ENCODE measurements around the gene DMD.

DMD gene

DNA sequence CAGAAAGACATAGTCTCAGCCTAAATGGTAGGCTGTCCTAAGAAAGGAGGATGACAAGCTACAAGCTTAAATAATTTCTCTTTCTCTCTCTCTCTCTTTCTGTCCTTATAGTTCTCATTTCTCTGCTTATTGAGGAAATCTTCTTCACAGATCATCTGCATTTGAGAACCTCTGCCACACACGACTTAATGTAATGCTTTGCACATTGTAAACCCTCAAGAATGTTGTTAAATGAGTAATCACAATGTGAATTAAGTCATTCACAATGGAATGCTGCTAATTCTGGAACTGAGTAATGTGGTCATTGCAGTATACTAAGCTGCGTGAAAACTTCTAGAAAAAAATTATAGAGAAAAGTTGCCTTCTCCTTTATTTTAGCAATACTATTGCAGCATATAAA lies 1630.6 kb downstream of the DMD start:
- TF ChIP-seq, protein P1, sequence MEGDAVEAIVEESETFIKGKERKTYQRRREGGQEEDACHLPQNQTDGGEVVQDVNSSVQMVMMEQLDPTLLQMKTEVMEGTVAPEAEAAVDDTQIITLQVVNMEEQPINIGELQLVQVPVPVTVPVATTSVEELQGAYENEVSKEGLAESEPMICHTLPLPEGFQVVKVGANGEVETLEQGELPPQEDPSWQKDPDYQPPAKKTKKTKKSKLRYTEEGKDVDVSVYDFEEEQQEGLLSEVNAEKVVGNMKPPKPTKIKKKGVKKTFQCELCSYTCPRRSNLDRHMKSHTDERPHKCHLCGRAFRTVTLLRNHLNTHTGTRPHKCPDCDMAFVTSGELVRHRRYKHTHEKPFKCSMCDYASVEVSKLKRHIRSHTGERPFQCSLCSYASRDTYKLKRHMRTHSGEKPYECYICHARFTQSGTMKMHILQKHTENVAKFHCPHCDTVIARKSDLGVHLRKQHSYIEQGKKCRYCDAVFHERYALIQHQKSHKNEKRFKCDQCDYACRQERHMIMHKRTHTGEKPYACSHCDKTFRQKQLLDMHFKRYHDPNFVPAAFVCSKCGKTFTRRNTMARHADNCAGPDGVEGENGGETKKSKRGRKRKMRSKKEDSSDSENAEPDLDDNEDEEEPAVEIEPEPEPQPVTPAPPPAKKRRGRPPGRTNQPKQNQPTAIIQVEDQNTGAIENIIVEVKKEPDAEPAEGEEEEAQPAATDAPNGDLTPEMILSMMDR (IDR thresholded peaks at IDR 0.05; ENCODE audit: low read depth, low read length, missing control alignments), result no peak
- no peak overlapping the region for H3K4me3 ChIP-seq (ENCODE audit: low read depth, low read length)
- DNase-seq (ENCODE audit: low read depth), result no peak

DNA sequence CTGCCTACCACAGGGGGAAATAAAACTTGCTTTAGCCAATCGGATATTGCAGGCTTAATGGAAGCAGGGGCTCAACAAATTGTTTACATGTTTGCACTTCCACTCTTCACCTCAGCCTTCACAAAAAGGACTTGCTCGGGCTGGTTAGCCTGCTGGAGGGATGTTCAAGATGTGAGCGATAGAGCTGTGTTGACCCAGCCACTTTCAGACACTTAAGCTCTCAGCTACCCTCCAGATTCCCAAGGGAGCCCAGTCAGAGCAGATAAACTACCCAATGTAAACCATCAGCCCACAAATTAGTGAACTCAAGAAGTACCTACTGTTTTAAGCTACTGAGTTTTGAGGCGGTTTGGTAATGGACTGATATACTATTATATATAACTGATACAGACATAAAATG lies 1631.1 kb downstream of the DMD start:
- no peak for DNase-seq (ENCODE audit: low read depth)
- H3K4me3 ChIP-seq (ENCODE audit: low read depth, low read length), result no peak overlapping the region
- TF ChIP-seq, protein P1 (IDR thresholded peaks at IDR 0.05; ENCODE audit: low read depth, low read length, missing control alignments), result no peak

DNA sequence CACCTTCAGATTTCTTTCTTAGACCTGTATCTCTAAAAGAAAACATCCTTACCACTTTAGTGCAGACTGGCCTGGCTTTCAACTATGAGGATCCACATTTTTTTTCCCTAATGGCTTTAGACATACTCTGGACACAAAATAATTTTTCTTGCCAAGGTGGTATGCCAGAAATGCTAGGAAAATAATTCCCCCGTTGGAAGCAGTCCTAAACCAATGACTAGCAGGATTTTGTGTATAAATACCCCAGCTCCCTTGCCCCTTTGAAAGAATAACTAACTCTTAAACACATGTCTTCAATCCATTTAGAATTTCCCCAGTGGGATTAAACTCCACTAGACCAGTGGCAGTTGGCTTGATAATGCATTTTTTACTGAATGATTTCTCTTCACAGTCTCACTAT lies 1639.0 kb downstream of the DMD start:
- H3K4me3 ChIP-seq (ENCODE audit: low read depth, low read length), result no peak overlapping the region
- TF ChIP-seq, protein P1 (IDR thresholded peaks at IDR 0.05; ENCODE audit: low read depth, low read length, missing control alignments), result no peak
- no peak for DNase-seq (ENCODE audit: low read depth)

DNA sequence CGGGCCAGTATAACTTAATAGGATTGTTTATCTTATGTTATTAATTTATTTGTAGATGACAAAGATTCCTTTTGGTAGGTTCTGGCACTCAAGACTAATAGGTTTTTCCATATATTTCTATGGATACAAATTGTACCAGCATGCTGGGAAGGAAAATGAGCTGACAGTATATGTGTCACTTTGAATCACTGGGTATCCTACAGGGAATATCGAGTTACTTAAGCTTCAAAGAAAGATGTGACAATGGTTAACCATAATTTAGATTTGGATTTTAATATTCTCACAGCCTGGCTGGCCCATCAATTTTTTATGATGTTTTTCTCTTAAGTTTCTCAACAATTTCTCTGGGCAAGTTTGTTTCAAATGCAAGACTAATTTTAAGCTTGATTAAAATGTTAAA lies 1640.7 kb downstream of the DMD start:
- no peak overlapping the region for H3K4me3 ChIP-seq (ENCODE audit: low read depth, low read length)
- no peak for DNase-seq (ENCODE audit: low read depth)
- TF ChIP-seq, protein P1 (IDR thresholded peaks at IDR 0.05; ENCODE audit: low read depth, low read length, missing control alignments), result no peak

DNA sequence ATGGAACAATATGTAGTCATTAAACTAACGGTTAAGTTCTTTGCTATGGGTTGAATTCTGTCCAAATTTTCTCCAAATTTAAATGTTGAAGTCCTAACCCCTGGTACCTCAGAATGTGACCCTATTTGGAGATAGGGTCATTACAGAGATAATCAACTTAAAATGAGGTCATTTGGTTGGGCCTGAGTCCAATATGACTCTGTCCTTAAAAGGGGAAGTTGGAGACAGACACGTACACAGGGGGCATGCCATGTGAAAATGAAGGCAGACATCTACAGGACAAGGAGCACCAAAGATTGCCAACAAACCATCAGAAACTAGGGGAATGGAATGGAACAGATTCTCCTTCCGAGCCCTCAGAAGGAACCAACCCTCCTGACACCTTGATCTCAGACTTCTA lies 1647.6 kb downstream of the DMD start:
- TF ChIP-seq, protein P1 (IDR thresholded peaks at IDR 0.05; ENCODE audit: low read depth, low read length, missing control alignments), result no peak
- H3K4me3 ChIP-seq (ENCODE audit: low read depth, low read length), result no peak overlapping the region
- no peak for DNase-seq (ENCODE audit: low read depth)

DNA sequence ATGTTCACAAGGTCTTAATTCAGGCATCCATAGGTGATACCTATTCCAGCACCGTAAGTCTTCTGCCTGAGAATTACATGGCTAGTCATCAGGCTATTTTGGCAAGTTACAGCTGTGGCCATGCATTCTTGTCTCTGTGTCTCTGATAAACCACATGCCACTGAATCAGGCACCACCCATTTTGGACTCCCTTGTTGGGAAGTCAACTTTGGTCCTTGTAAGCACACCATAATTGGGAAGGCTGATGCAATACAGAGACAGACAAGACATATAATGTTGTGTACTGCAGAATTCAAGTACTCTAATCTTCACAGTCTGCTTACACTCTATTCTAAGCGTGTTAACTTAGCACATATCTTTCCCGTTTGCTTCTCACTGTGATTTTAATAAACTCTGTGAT lies 1655.8 kb downstream of the DMD start:
- no peak overlapping the region for H3K4me3 ChIP-seq (ENCODE audit: low read depth, low read length)
- DNase-seq (ENCODE audit: low read depth), result no peak
- TF ChIP-seq, protein P1 (IDR thresholded peaks at IDR 0.05; ENCODE audit: low read depth, low read length, missing control alignments), result no peak

DNA sequence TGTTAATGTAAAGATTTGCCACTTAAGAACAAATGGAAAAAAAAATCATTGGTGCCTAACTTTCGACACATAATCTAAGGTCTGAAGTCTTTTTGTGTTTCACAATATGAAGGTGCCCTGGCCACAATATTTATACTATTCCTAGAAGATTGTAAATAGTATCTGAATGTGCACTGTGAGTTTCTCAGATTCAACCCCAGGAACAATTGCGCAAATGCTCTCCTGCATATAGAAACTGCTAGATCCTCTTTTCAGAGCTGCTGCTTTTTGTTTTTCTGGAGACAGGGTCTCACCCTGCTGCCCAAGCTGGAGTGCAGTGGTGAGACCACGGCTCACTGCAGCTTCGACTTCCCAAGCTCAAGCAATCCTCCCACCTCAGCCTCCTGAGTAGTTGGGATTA lies 1659.4 kb downstream of the DMD start:
- DNase-seq (ENCODE audit: low read depth), result no peak
- TF ChIP-seq, protein P1 (IDR thresholded peaks at IDR 0.05; ENCODE audit: low read depth, low read length, missing control alignments), result no peak
- no peak overlapping the region for H3K4me3 ChIP-seq (ENCODE audit: low read depth, low read length)

Data from GM12864 (cell line).